Smooth muscle cell (in vitro differentiated cells): ENCODE results near the gene CNNM3. TPM values are rescaled to one million over a fixed set of nuclear protein-coding genes. Genes with fewer than 3 reads are reported as not detected.

Experiments
- DNase-seq: peaks from one replicate; lab custom pipeline; 2025; ENCODE audit not compliant: unreplicated experiment; lab: John Stamatoyannopoulos, UW
- H2AFZ ChIP-seq: fragments of 200-600 bp; sonication (generic); 2 replicates; pipeline ENCODE4 v1.6.0; 2016; ENCODE audit warnings: antibody characterized with exemption, low read depth, mild to moderate bottlenecking
- H3F3A ChIP-seq: fragments of 200-600 bp; sonication (generic); 2 replicates; pipeline ENCODE4 v1.6.0; 2017; ENCODE audit warnings: antibody characterized with exemption, low read depth
- H3K27ac ChIP-seq: fragments of 200-600 bp; sonication (generic); 2 replicates; pipeline ENCODE4 v1.5.1; 2016; ENCODE audit warnings: low read depth, mild to moderate bottlenecking
- H3K27me3 ChIP-seq: fragments of 200-600 bp; sonication (generic); 2 replicates; pipeline ENCODE4 v1.6.1; 2016; ENCODE audit warnings: low read depth, mild to moderate bottlenecking
- H3K36me3 ChIP-seq: fragments of 200-600 bp; sonication (generic); 2 replicates; pipeline ENCODE4 v1.5.1; 2016; ENCODE audit warnings: low read depth
- H3K4me1 ChIP-seq: fragments of 200-600 bp; sonication (generic); 2 replicates; pipeline ENCODE4 v1.5.1; 2016; ENCODE audit warnings: low read depth
- H3K4me2 ChIP-seq: fragments of 200-600 bp; sonication (generic); 2 replicates; pipeline ENCODE4 v1.6.0; 2016; ENCODE audit warnings: mild to moderate bottlenecking
- H3K4me3 ChIP-seq: fragments of 200-600 bp; sonication (generic); 2 replicates; pipeline ENCODE4 v1.5.1; 2016; ENCODE audit warnings: mild to moderate bottlenecking
- H3K79me2 ChIP-seq: fragments of 200-600 bp; sonication (generic); 2 replicates; pipeline ENCODE4 v1.6.0; 2016; ENCODE audit warnings: low read depth, mild to moderate bottlenecking
- H3K9ac ChIP-seq: fragments of 200-600 bp; sonication (generic); 2 replicates; pipeline ENCODE4 v1.6.0; 2016; ENCODE audit warnings: low read depth
- H3K9me3 ChIP-seq: fragments of 200-600 bp; sonication (generic); replicated peaks from 2 replicates; pipeline ENCODE4 v1.5.1; 2016; ENCODE audit warnings: low read depth
- H4K20me1 ChIP-seq: fragments of 200-600 bp; sonication (generic); 2 replicates; pipeline ENCODE4 v1.6.0; 2016; ENCODE audit warnings: low read depth
- WGBS: methylation state at CpG from one replicate; pipeline ENCODE4 v1.1.7; 2016; ENCODE audit warnings: low lambda C conversion rate; 5-methylcytosine and 5-hydroxymethylcytosine counted together
- polyA plus RNA-seq: library from polyadenylated mRNA; unstranded; fragments of >200 nt; fragmentation: Nextera tagmentation; extraction: Ambion mirVana; gene quantifications from 2 replicates; pipeline ENCODE4 v1.2.1, GENCODE V29; 2016
- total RNA-seq: library from RNA; depleted of rRNA; stranded (reverse); fragments of >200 nt; gene quantifications from 2 replicates; pipeline ENCODE4 v1.2.3, GENCODE V29; 2014
- TF ChIP-seq, protein P1 (sequence below): fragments of 200-600 bp; sonication (generic); IDR thresholded peaks from 2 replicates; pipeline ENCODE4 v1.5.1; 2017; ENCODE audit warnings: borderline replicate concordance, mild to moderate bottlenecking, antibody characterized with exemption; ENCODE audit not compliant: insufficient read depth, poor library complexity, severe bottlenecking

The CNNM3 gene
- total and polyA plus RNA-seq, 2 experiments from 2014 or later, result 3.2 to 4.8 TPM

DNA sequence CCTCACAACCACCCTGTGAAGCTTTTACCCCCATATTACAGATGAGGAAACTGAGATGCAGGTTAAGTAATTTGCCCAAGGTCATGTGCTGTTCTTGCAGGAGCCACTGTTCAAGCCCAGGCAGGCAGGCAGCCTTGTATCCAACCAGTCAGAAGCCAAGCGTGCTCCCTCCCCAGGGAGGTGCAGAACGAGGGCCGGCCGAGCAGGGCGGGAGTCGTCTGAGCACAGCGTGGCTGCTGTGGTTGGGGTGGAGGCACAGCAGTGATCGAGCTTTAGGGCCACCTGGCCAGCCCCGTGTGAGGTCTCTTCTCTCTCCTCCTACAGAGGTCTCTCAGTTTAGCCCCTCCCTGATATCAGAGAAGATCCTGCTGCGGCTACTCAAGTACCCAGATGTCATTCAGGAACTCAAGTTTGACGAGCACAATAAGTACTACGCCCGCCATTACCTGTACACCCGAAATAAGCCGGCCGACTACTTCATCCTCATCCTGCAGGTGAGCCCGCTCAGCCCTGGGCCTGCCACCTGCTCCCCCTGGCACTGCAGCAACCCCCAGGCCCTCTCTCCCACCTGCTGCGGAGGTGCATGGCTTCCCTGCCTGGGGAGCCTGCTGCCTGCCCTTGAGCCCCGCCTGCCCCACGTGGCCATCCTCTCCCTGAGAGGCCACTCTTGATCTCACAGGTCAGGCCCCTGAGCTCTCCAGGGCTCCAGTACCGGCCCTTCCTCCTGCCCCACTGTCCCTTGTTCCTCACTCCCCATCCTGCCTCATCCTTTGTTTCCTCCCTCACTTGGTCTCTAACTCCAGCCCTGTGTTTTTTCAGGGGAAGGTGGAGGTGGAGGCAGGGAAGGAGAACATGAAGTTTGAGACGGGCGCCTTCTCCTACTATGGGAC, 17.1 kb upstream of the CNNM3 start:
- H3K27me3 ChIP-seq, result no peaks in the 10 kb centered on the region
- no peak overlapping the region for H2AFZ ChIP-seq
- TF ChIP-seq, protein P1, sequence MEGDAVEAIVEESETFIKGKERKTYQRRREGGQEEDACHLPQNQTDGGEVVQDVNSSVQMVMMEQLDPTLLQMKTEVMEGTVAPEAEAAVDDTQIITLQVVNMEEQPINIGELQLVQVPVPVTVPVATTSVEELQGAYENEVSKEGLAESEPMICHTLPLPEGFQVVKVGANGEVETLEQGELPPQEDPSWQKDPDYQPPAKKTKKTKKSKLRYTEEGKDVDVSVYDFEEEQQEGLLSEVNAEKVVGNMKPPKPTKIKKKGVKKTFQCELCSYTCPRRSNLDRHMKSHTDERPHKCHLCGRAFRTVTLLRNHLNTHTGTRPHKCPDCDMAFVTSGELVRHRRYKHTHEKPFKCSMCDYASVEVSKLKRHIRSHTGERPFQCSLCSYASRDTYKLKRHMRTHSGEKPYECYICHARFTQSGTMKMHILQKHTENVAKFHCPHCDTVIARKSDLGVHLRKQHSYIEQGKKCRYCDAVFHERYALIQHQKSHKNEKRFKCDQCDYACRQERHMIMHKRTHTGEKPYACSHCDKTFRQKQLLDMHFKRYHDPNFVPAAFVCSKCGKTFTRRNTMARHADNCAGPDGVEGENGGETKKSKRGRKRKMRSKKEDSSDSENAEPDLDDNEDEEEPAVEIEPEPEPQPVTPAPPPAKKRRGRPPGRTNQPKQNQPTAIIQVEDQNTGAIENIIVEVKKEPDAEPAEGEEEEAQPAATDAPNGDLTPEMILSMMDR, result no peak
- H3F3A ChIP-seq, result no peaks in the 10 kb centered on the region
- H4K20me1 ChIP-seq, result peaks cover 11% of the 10 kb centered on the region
- 96% methylated on average over 23 of the region's 23 CpGs for WGBS
- H3K4me1 ChIP-seq, result no peaks in the 10 kb centered on the region
- no peak overlapping the region for H3K4me3 ChIP-seq
- no peak overlapping the region for H3K9ac ChIP-seq
- H3K27ac ChIP-seq, result no peak overlapping the region
- H3K79me2 ChIP-seq, result no peaks in the 10 kb centered on the region
- H3K9me3 ChIP-seq, result no peaks in the 10 kb centered on the region
- no peak for DNase-seq
- no peaks in the 10 kb centered on the region for H3K36me3 ChIP-seq
- no peak overlapping the region for H3K4me2 ChIP-seq

DNA sequence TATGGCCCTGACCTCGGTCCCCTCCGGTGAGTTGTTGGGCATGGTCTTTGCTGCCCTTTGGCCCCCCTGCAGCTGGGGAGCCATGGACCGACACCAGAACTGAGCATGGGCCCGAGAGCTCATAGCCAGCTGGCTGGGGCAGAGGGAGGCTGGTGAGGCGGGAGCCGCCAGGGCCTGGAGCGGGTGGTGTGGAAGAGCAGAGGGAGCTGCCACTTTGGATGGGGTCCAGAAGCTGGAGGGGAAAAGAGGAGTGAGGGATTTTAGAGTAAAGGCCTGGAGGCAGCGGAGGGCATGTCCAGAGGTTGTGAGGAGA, 16.5 kb upstream of the CNNM3 start:
- Histone ChIP-seq H4K20me1 (peaks cover 5% of the 10 kb centered on the region), H3K9ac (no peak overlapping the region)
- 95% methylated on average over 8 of the region's 8 CpGs for WGBS

DNA sequence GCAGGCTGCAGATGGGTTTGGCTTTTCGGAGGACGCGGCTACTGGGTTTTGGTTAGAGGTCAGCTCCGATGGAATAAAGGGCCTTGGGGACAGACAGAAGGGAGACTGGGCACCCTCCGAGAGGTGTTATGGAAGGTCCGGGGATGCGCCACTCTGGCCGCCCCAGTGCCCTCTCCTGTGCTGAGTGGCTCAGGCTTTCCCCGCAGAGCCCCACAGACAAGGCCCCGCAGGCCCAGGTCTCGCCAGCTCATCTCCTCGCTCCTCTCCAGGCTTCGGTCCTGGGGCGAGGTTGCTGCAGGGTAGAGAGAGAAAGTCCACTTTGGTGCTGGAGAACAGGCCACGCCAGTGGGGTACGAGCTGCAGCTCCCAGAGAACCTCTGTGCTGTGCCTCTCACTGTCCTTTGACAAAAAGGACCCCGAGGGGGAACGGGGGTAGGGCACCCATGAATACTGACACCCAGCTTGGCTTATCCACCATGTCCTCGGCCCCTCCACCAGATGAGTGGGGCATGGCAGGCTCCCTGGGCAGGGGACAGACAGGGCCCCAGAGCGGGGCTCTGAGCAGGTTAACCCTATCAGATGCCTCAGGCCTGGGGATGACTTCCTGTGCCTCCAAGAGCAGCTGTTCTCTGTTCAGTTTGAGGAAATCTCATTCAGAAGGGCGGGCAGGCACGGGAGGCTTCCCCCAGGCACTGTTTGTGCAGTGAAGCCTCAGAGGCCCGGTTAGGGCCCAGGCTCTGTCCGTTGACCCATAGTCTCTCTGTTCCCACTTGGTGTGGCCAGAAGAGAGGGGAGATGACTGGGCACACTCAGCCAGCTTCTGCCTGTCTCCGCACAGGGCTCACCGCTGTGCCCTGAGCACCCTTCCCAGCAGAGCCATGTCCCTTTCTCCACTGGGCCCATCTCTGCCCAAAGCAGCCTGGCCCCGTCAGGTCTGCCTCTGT, 15.7 kb upstream of the CNNM3 start:
- Histone ChIP-seq H3K9me3 (no peaks in the 10 kb centered on the region), H3K4me3 (no peak overlapping the region), H3K36me3 (no peaks in the 10 kb centered on the region), H2AFZ (no peak overlapping the region), H3F3A (no peaks in the 10 kb centered on the region), H3K4me1 (peaks cover 3% of the 10 kb centered on the region), H3K9ac (no peak overlapping the region), H4K20me1 (peaks cover 1% of the 10 kb centered on the region), H3K27me3 (no peaks in the 10 kb centered on the region), H3K27ac (no peak overlapping the region), H3K4me2 (no peak overlapping the region), H3K79me2 (no peaks in the 10 kb centered on the region)
- TF ChIP-seq, protein P1, result no peak
- no peak for DNase-seq
- WGBS, result 95% methylated on average over 27 of the region's 27 CpGs

More for the DNA sequence above, 16.5 kb upstream of the CNNM3 start:
- Histone ChIP-seq H2AFZ (no peak overlapping the region), H3K79me2 (no peaks in the 10 kb centered on the region), H3K9me3 (no peaks in the 10 kb centered on the region), H3F3A (no peaks in the 10 kb centered on the region), H3K27ac (no peak overlapping the region), H3K4me3 (no peak overlapping the region), H3K36me3 (no peaks in the 10 kb centered on the region), H3K27me3 (no peaks in the 10 kb centered on the region), H3K4me2 (no peak overlapping the region), H3K4me1 (no peaks in the 10 kb centered on the region)
- TF ChIP-seq, protein P1, result no peak
- no peak for DNase-seq
